GM12878 (cell line): Measurements from ENCODE around the gene NADSYN1. TPM values are rescaled to one million over a fixed set of nuclear protein-coding genes. Genes with fewer than 3 reads are reported as not detected.

Experiments used
- ATAC-seq: fragments of 200-7000 bp; cut with Tn5 transposase; 3 replicates; pipeline ENCODE4 v1.9.1; 2020; ENCODE audit warnings: mild to moderate bottlenecking, moderate library complexity
- BruUV-seq: library from RNA; stranded (reverse); fragments of 400-500 nt; replicated peaks from 2 replicates; lab custom pipeline; 2021; lab: Mats Ljungman, UMichigan
- CTCF ChIA-PET: fragments of 300-600 bp; sonication (Branson Sonifier 250); formaldehyde crosslinking; extraction: SDS; loops from one replicate; lab custom pipeline; 2021; ENCODE audit warnings: inconsistent platforms; lab: Yijun Ruan, JAX
- POLR2A ChIA-PET: fragments of 350-600 bp; formaldehyde crosslinking; extraction: SDS; loops from one replicate; lab custom pipeline; 2021; ENCODE audit warnings: inconsistent platforms; lab: Charles Lee
- RAD21 ChIA-PET: fragments of 300-600 bp; sonication (Branson Sonifier 250); formaldehyde crosslinking; loops from one replicate; lab custom pipeline; 2023; ENCODE audit warnings: antibody characterized with exemption; ENCODE audit not compliant: unreplicated experiment; lab: Charles Lee
- SMC1A ChIA-PET: fragments of 300-600 bp; sonication (Branson Sonifier 250); formaldehyde crosslinking; loops from one replicate; lab custom pipeline; 2023; ENCODE audit not compliant: unreplicated experiment, uncharacterized antibody; lab: Charles Lee
- DNase-seq: peaks from one replicate; pipeline ENCODE4 v3.0.0-alpha.2; 2011; ENCODE audit warnings: low read depth, low spot score
- FAIRE-seq: peaks from 3 replicates; lab custom pipeline; 2011; peaks lifted over from hg19 to GRCh38; lab: Jason Lieb, UNC
- H2AFZ ChIP-seq: 2 replicates; pipeline ENCODE4 v1.6.0; 2011; ENCODE audit warnings: low read depth, low read length, control low read depth; ENCODE audit not compliant: control insufficient read depth
- H3K27ac ChIP-seq: 2 replicates; pipeline ENCODE4 v1.5.1; 2011; ENCODE audit warnings: control low read depth; ENCODE audit not compliant: control insufficient read depth, insufficient read depth
- H3K27me3 ChIP-seq, 2 experiments: replicated peaks in 1 of 2; 2 replicates each; pipeline versions ENCODE4 v1.6.0 to v1.6.1; 2011; ENCODE audit warnings: low read length in 1 of 2; ENCODE audit not compliant: control insufficient read depth in 2 of 2, insufficient read depth in 2 of 2
- H3K36me3 ChIP-seq, 2 experiments: 2 replicates each; pipeline ENCODE4 v1.5.1; 2011; ENCODE audit warnings: low read length in 1 of 2; ENCODE audit not compliant: control insufficient read depth in 2 of 2, insufficient read depth in 2 of 2
- H3K4me1 ChIP-seq: 2 replicates; pipeline ENCODE4 v1.6.1; 2011; ENCODE audit warnings: mild to moderate bottlenecking, low read length, moderate library complexity, mixed read lengths; ENCODE audit not compliant: control insufficient read depth, insufficient read depth
- H3K4me2 ChIP-seq: 2 replicates; pipeline ENCODE4 v1.6.0; 2011; ENCODE audit warnings: control low read depth; ENCODE audit not compliant: control insufficient read depth, insufficient read depth
- H3K4me3 ChIP-seq: fragments of 200-600 bp; sonication (generic); 2 replicates; pipeline ENCODE4 v1.5.1; 2016
- H3K79me2 ChIP-seq: 2 replicates; pipeline ENCODE4 v1.6.0; 2011; ENCODE audit warnings: low read length; ENCODE audit not compliant: control insufficient read depth, insufficient read depth
- H3K9ac ChIP-seq: 2 replicates; pipeline ENCODE4 v1.8.0; 2011; ENCODE audit warnings: low read length, control low read depth, mixed read lengths; ENCODE audit not compliant: control insufficient read depth, insufficient read depth
- H3K9me3 ChIP-seq: replicated peaks from 3 replicates; pipeline ENCODE4 v1.5.1; 2011; ENCODE audit warnings: mild to moderate bottlenecking, low read length; ENCODE audit not compliant: control insufficient read depth, insufficient read depth
- H4K20me1 ChIP-seq: 2 replicates; pipeline ENCODE4 v1.6.0; 2011; ENCODE audit not compliant: control insufficient read depth, insufficient read depth
- CBFB ChIP-seq: IDR thresholded peaks from 2 replicates; pipeline ENCODE4 v1.6.1; 2016; ENCODE audit warnings: antibody characterized with exemption, low read depth
- E2F4 ChIP-seq: IDR thresholded peaks from 2 replicates; pipeline ENCODE4 v1.6.1; 2012; ENCODE audit warnings: low read depth, low read length, improper control_type of control experiment
- GABPA ChIP-seq: IDR thresholded peaks from 2 replicates; pipeline ENCODE4 v1.6.1; 2014; ENCODE audit warnings: antibody characterized with exemption, low read depth, mild to moderate bottlenecking, inconsistent platforms
- IKZF2 ChIP-seq, 2 experiments: fragments of 450-650 bp; IDR thresholded peaks; 2 replicates each; pipeline ENCODE4 v1.6.1; 2017; ENCODE audit warnings: mild to moderate bottlenecking in 2 of 2, moderate library complexity in 2 of 2
- SP1 ChIP-seq: IDR thresholded peaks from one replicate; pipeline ENCODE4 v1.6.1; 2011; ENCODE audit warnings: low read depth, low read length
- TARDBP ChIP-seq: IDR thresholded peaks from 2 replicates; pipeline ENCODE4 v1.6.1; 2016; ENCODE audit warnings: borderline replicate concordance
- ZNF687 ChIP-seq: fragments of 450-650 bp; IDR thresholded peaks from 2 replicates; pipeline ENCODE4 v1.6.1; 2017; ENCODE audit warnings: mild to moderate bottlenecking, moderate library complexity
- WGBS: methylation state at CpG from one replicate; pipeline ENCODE4 v1.1.6; 2016; ENCODE audit warnings: low lambda C conversion rate; ENCODE audit not compliant: insufficient replicate concordance, insufficient coverage; ENCODE audit errors: missing lambda C conversion rate; 5-methylcytosine and 5-hydroxymethylcytosine counted together
- in situ Hi-C: fragments of 300-500 bp; cut with MboI; formaldehyde crosslinking; loops from 9 replicates; pipeline ENCODE4 v1.14.3; 2018; ENCODE audit warnings: mixed read lengths
- intact Hi-C: fragments of 100-400 bp; cut with micrococcal nuclease; formaldehyde crosslinking; loops from one replicate; pipeline ENCODE4 v1.14.2; 2022; ENCODE audit not compliant: unreplicated experiment
- polyA plus RNA-seq, 11 experiments: library from polyadenylated mRNA; depleted of rRNA in 4 of 11; unstranded in 6 of 11; stranded (reverse) in 5 of 11; fragments of >200 nt; fragmentation: Nextera tagmentation in 4 of 11; fragmentation: Illumina TruSeq in 1 of 11; extraction: Ambion mirVana in 4 of 11; extraction: Trizol in 1 of 11; gene quantifications; 1 replicate in 1 of 11; 2 replicates in 10 of 11; pipeline versions ENCODE4 v1.2.1 to v1.2.3, GENCODE V29; 2011 to 2016; ENCODE audit warnings: inconsistent platforms in 2 of 11, missing spikeins in 2 of 11, low read depth in 1 of 11
- total RNA-seq, 4 experiments: library from RNA; depleted of rRNA in 3 of 4; stranded (reverse); fragments of >200 nt in 3 of 4; fragmentation: Illumina TruSeq in 1 of 4; extraction: Trizol in 1 of 4; gene quantifications; 2 replicates each; pipeline versions ENCODE4 v1.2.1 to v1.2.3, GENCODE V29; 2013 to 2021
- TF ChIP-seq, protein P1 (sequence below): IDR thresholded peaks from 2 replicates; pipeline ENCODE4 v1.6.1; 2011; ENCODE audit warnings: borderline replicate concordance, low read depth, mild to moderate bottlenecking, moderate library complexity, mixed read lengths, low read length; ENCODE audit not compliant: insufficient read depth; ENCODE audit errors: extremely low read length
- TF ChIP-seq, protein P2 (sequence below): fragments of 450-650 bp; IDR thresholded peaks from 2 replicates; pipeline ENCODE4 v1.6.1; 2017; ENCODE audit warnings: mild to moderate bottlenecking

The NADSYN1 gene
- total and polyA plus RNA-seq, 10 of the 15 experiments (the other 5 are each of a cell fraction or from before 2014, with no cell fraction given) = 12.2 to 90.2 (median 69.5) TPM

- ChIA-PET SMC1A (interaction anchor here (1.3 kb wide), 1 partner anchor 14 kb away, joined by 3 read pairs; no protein-coding TSS in a partner anchor), CTCF (no interaction called here), RAD21 (no interaction called here), POLR2A (no interaction called here)
- WGBS = 77% methylated on average over 10 of the region's 10 CpGs
- no peaks in the 10 kb centered on the region for H3K27me3 ChIP-seq
- in situ Hi-C loops (no loop called here), intact Hi-C loops (no loop called here)
- H3K36me3 ChIP-seq = no peaks in the 10 kb centered on the region
- H2AFZ ChIP-seq = no peak overlapping the region
- H3K79me2 ChIP-seq = no peaks in the 10 kb centered on the region
- no peak overlapping the region for H3K4me3 ChIP-seq
- H4K20me1 ChIP-seq = no peaks in the 10 kb centered on the region
- no peak overlapping the region for H3K4me2 ChIP-seq
- DNase-seq (no peak), ATAC-seq (no peak), FAIRE-seq (no peak)
- TF ChIP-seq E2F4 (no peak), GABPA (no peak), IKZF2 (IDR thresholded peaks at IDR 0.05) (no peak), TARDBP (no peak), CBFB (no peak), ZNF687 (no peak), SP1 (no peak)
- TF ChIP-seq, protein P1, sequence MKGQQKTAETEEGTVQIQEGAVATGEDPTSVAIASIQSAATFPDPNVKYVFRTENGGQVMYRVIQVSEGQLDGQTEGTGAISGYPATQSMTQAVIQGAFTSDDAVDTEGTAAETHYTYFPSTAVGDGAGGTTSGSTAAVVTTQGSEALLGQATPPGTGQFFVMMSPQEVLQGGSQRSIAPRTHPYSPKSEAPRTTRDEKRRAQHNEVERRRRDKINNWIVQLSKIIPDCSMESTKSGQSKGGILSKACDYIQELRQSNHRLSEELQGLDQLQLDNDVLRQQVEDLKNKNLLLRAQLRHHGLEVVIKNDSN = no peak
- TF ChIP-seq, protein P2, sequence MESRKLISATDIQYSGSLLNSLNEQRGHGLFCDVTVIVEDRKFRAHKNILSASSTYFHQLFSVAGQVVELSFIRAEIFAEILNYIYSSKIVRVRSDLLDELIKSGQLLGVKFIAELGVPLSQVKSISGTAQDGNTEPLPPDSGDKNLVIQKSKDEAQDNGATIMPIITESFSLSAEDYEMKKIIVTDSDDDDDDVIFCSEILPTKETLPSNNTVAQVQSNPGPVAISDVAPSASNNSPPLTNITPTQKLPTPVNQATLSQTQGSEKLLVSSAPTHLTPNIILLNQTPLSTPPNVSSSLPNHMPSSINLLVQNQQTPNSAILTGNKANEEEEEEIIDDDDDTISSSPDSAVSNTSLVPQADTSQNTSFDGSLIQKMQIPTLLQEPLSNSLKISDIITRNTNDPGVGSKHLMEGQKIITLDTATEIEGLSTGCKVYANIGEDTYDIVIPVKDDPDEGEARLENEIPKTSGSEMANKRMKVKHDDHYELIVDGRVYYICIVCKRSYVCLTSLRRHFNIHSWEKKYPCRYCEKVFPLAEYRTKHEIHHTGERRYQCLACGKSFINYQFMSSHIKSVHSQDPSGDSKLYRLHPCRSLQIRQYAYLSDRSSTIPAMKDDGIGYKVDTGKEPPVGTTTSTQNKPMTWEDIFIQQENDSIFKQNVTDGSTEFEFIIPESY = no peak
- no peaks in the 10 kb centered on the region; the same call in 2 of the 3 replicates for H3K9me3 ChIP-seq
- H3K9ac ChIP-seq = no peak overlapping the region
- H3K4me1 ChIP-seq = no peaks in the 10 kb centered on the region
- BruUV-seq = no TSS peak
- no peak overlapping the region for H3K27ac ChIP-seq
Measured at GRCh38 chr11:71519546-71519945, 66.5 kb downstream of the NADSYN1 start.
